Spleen (tissue), 7 donors: Measurements from ENCODE around the gene PKIB.

Experiments
- POLR2A ChIP-seq, 3 donors: fragments of 450-650 bp; IDR thresholded peaks; one replicate each; pipeline ENCODE4 v1.5.1; 2017; ENCODE audit warnings: antibody characterized with exemption in 3 of 3, mild to moderate bottlenecking in 1 of 3
- POLR2AphosphoS5 ChIP-seq, 3 donors: sonication (generic); formaldehyde crosslinking; IDR thresholded peaks; one replicate each; pipeline ENCODE4 v1.5.1; 2017; ENCODE audit warnings: antibody characterized with exemption in 3 of 3
- TF ChIP-seq, protein P1 (sequence below), 11 experiments: fragments of 200-600 bp in 7 of 11; fragments of 450-650 bp in 4 of 11; sonication (generic) in 4 of 11; IDR thresholded peaks in 8 of 11; conservative IDR thresholded peaks in 3 of 11; 1 replicate in 7 of 11; 2 replicates in 4 of 11; pipeline versions ENCODE4 v1.4.0 to v1.8.0; 2016 to 2021; ENCODE audit warnings: antibody characterized with exemption in 11 of 11, inconsistent platforms in 4 of 11, mild to moderate bottlenecking in 1 of 11
- donor health status: DM: no; HTN: no; CAD: no; lungs with moderate emphysema.
- donor health status: DM: no; HTN: no; CAD: no.
- donor health status: DM: no; HTN: no; CAD: no.

- TF ChIP-seq, protein P1, sequence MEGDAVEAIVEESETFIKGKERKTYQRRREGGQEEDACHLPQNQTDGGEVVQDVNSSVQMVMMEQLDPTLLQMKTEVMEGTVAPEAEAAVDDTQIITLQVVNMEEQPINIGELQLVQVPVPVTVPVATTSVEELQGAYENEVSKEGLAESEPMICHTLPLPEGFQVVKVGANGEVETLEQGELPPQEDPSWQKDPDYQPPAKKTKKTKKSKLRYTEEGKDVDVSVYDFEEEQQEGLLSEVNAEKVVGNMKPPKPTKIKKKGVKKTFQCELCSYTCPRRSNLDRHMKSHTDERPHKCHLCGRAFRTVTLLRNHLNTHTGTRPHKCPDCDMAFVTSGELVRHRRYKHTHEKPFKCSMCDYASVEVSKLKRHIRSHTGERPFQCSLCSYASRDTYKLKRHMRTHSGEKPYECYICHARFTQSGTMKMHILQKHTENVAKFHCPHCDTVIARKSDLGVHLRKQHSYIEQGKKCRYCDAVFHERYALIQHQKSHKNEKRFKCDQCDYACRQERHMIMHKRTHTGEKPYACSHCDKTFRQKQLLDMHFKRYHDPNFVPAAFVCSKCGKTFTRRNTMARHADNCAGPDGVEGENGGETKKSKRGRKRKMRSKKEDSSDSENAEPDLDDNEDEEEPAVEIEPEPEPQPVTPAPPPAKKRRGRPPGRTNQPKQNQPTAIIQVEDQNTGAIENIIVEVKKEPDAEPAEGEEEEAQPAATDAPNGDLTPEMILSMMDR (IDR thresholded peaks at IDR 0.05 in 8 of 11, conservative IDR thresholded peaks at IDR 0.05 in 3 of 11) = no peak
- TF ChIP-seq POLR2A (IDR thresholded peaks at IDR 0.05) (no peak), POLR2AphosphoS5 (IDR thresholded peaks at IDR 0.05) (no peak)
Observed at GRCh38 chr6:122735582-122735981, 125.4 kb downstream of the PKIB start.
